ENCODE measurements around the gene ITGA2B.
"Not testable (repeated sequence)": the region's sequence is repeated elsewhere in the genome, so short reads cannot be mapped to it uniquely, and the experiment has no call there.

Gene ITGA2B

DNA sequence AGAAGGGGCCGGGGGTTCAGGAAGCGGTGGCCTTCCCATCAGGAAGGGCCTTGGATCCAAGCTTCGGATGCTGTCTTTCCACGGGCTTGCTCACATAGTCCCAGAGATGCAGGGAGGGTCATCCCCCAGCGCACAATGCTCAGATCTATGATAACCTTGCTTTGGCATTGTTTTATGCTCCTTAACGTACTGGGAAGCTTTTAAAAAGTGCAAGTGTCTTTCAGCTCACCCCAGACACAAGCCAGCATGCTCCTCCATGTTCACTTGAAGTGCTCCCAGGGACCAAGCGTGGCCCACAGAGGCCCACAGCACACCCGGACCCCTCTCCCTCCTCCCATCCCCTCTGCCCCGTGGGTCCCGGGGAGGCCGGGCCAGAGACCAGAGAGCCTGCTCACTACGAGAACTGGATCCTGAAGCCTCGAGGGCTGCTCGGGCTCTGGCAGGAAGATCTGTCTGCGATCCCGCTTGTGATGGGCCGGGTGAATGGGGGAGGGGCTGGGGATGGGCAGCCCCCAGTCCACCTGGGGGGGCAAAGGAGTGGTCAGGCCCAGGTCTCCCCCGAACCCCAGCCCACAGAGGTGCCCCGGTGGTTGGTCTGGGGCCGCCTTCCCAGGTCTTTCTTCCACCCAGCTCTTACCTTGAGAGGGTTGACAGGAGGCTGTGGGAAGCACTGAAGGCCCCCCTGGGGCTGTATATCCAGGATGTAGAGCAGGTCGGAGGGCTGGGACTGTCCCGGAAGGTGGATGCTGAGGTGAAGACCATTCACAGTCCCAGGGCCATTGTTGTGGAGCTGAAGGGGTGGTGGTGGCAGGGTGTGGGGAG lies 14.0 kb downstream of the ITGA2B start:
- H3K9me3 Mint-ChIP-seq = no peaks in the 10 kb centered on the region
- H3K27me3 Mint-ChIP-seq = peaks cover 33% of the 10 kb centered on the region
- ATAC-seq (replicated peaks; ENCODE audit: extremely low read depth, poor library complexity, severe bottlenecking) (no peak), DNase-seq (ENCODE audit: low spot score in 2 of 2) (no peak)
- H3K4me3 Mint-ChIP-seq = no peak overlapping the region
- H3K27ac Mint-ChIP-seq (ENCODE audit: low read depth) = no peak overlapping the region
- H3K4me1 Mint-ChIP-seq = no peaks in the 10 kb centered on the region
- H3K36me3 Mint-ChIP-seq (ENCODE audit: insufficient read depth) = peaks cover 2% of the 10 kb centered on the region

DNA sequence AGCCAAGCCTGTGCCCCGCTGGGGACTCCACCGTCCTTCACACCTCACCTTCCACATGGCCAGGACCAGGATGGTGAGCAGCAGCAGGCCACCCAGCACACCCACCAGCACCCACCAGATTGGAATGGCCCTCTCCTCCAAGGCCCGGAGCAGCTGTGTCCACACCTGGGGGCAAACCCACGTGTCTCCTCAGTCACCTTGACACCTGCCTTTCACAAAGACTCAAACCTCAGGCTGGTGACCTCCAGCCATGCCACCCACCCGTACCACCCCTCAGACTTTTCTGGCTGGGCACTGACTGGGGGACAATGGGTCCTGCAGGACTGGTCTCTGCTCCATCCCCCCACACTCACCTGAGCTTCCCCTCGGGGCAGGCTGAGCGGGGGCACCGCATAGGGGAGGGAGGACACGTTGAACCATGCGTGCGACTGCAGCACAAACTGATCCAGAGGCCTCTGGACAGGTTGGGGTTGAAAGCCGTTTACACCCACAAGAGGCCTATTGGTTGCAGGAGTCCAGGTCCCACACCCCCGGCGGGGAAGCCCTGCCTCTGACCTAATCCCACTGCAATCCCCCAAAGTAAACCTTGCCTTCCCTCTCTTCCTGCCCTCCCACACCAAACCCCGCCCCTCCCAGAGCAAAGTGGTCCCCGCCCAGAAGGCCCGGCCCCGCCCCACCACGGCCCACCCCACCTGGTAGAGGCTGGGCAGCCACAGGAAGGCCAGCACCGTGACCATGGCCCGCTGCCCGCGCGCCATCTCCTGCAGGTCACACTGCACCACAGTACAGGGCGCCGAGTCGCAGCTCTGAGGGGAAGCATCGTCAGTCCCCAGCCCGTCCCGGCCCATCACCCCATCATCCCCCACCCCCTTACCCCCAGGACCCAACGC lies 14.9 kb downstream of the ITGA2B start:
- no peak for DNase-seq (ENCODE audit: low spot score in 2 of 2)
- Mint-ChIP-seq H3K4me3 (no peak overlapping the region), H3K9me3 (no peaks in the 10 kb centered on the region), H3K27me3 (peaks cover 33% of the 10 kb centered on the region), H3K36me3 (ENCODE audit: insufficient read depth) (no peaks in the 10 kb centered on the region), H3K27ac (ENCODE audit: low read depth) (no peak overlapping the region), H3K4me1 (no peaks in the 10 kb centered on the region)
- no peak for ATAC-seq (replicated peaks; ENCODE audit: extremely low read depth, poor library complexity, severe bottlenecking)

- ATAC-seq (replicated peaks; ENCODE audit: extremely low read depth, poor library complexity, severe bottlenecking) = no peak
- no peak overlapping the region for H3K4me3 Mint-ChIP-seq
Observed at GRCh38 chr17:44372036-44372435, 17.4 kb downstream of the ITGA2B start.

DNA sequence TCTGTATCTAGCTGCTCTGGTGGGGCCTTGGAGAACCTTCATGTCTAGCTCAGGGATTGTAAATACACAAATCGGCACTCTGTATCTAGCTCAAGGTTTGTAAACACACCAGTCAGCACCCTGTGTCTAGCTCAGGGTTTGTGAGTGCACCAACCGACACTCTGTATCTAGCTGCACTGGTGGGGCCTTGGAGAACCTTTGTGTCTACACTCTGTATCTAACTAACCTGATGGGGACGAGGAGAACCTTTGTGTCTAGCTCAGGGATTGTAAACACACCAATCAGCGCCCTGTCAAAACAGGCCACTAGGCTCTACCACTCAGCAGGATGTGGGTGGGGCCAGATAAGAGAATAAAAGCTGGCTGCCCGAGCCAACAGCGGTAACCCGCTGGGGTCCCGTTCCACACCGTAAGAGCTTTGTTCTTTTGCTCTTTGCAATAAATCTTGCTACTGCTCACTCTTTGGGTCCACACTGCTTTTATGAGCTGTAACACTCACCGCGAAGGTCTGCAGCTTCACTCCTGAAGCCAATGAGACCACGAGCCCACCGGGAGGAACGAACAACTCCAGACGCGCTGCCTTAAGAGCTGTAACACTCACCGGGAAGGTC lies 19.9 kb downstream of the ITGA2B start:
- H3K4me1 Mint-ChIP-seq; H3K9me3 Mint-ChIP-seq; H3K27ac Mint-ChIP-seq (ENCODE audit: low read depth); H3K36me3 Mint-ChIP-seq (ENCODE audit: insufficient read depth); ATAC-seq (replicated peaks; ENCODE audit: extremely low read depth, poor library complexity, severe bottlenecking); DNase-seq (ENCODE audit: low spot score in 2 of 2): not testable (repeated sequence)
- H3K4me3 Mint-ChIP-seq = peak overlapping the region; percentile 27
- H3K27me3 Mint-ChIP-seq = peaks cover 67% of the 10 kb centered on the region

More at GRCh38 chr17:44372036-44372435, 17.4 kb downstream of the ITGA2B start:
- H3K27ac Mint-ChIP-seq (ENCODE audit: low read depth) = no peak overlapping the region
- no peaks in the 10 kb centered on the region for H3K9me3 Mint-ChIP-seq
- peaks cover 48% of the 10 kb centered on the region for H3K27me3 Mint-ChIP-seq
- DNase-seq (ENCODE audit: low spot score in 2 of 2) = no peak
- no peaks in the 10 kb centered on the region for H3K36me3 Mint-ChIP-seq (ENCODE audit: insufficient read depth)
- no peaks in the 10 kb centered on the region for H3K4me1 Mint-ChIP-seq

DNA sequence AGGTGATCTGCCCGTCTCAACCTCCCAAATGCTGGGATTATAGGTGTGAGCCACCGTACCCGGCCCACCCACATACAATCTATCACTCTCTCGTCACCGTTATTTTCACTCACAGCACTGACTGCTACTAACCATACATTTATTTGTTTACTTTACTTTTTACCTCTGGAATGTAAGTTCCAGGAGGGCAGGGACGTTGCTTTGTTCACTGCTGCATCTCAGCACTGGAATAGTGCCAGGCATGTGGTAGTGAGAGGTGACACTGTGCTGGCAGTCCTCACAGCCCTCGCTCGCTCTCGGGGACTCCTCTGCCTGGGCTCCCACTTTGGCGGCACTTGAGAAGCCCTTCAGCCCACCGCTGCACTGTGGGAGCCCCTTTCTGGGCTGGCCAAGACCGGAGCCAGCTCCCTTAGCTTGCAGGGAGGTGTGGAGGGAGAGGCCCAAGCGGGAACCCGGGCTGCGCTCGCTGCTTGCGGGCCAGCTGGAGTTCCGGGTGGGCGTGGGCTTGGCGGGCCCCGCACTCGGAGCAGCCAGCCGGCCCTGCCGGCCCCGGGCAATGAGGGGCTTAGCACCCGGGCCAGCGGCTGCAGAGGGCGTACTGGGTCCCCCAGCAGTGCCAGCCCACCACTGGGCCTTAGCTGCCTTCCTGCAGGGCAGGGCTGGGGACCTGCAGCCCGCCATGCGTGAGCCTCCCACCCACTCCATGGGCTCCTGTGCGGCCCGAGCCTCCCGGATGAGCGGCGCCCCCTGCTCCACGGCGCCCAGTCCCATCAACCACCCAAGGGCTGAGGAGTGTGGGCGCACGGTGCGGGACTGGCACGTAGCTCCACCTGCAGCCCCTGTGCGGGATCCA lies 20.8 kb downstream of the ITGA2B start:
- H3K4me3 Mint-ChIP-seq; H3K9me3 Mint-ChIP-seq; DNase-seq (ENCODE audit: low spot score in 2 of 2); H3K4me1 Mint-ChIP-seq; H3K27ac Mint-ChIP-seq (ENCODE audit: low read depth); H3K36me3 Mint-ChIP-seq (ENCODE audit: insufficient read depth); ATAC-seq (replicated peaks; ENCODE audit: extremely low read depth, poor library complexity, severe bottlenecking): not testable (repeated sequence)
- peaks cover 69% of the 10 kb centered on the region for H3K27me3 Mint-ChIP-seq

DNA sequence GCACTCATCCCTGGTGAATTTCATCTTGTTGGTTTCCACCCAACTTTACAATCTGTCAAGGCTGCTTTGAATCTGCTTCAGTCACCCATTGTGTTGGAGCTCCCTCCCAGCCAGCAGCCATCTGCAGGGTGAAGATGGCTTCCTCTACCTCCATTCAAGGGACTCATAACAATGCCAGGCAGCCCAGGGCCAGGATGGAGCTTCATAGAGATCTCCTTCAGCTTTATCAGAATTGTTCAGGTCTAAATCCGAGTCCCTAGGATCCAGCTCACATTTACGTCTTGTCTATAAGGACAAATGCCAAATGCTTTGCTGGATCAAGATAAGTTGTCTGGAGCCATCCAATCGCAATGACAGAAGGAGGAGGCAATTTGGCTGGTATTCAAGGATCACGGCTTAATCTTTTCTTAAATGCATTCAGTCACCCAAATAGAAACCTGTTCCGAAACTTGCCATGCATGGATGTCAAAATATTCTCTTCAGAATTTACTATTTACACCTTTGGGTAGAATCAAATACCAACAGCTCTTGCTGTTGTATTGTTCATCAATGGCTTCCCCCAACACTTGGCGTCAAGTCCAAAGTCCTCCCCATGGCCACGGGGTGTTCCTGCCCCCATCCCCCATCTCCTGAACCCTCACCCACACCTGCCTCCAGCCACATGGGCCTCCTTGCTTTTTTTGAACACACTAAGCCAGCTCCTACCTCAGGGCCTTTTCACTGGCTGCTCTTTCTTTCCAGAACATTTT lies 22.0 kb downstream of the ITGA2B start:
- no peak for ATAC-seq (replicated peaks; ENCODE audit: extremely low read depth, poor library complexity, severe bottlenecking)

DNA sequence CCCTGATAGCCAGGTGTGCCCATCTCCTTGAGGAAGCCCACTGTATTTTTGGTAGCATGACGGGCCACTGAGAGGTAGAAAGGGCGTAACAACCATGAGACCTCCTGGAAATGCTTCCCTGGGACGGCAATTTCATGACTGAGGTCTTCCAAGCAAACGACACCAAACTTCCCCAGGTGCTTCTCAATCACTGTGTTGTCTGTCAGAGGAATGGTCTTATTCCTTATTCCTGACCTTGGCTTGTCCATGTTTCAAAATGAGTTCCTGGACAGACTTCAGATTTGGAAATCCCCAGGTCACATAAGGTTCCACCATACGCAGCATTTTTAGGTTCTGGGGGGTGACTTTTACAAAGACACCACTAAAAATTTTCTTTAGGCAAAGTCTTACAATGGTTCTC lies 24.4 kb downstream of the ITGA2B start:
- Mint-ChIP-seq H3K27me3 (peaks cover 51% of the 10 kb centered on the region), H3K4me3 (peak overlapping the region; percentile 71)
- H3K9me3 Mint-ChIP-seq; H3K4me1 Mint-ChIP-seq; H3K27ac Mint-ChIP-seq (ENCODE audit: low read depth); ATAC-seq (replicated peaks; ENCODE audit: extremely low read depth, poor library complexity, severe bottlenecking); DNase-seq (ENCODE audit: low spot score in 2 of 2); H3K36me3 Mint-ChIP-seq (ENCODE audit: insufficient read depth): not testable (repeated sequence)

More for the DNA sequence above, 22.0 kb downstream of the ITGA2B start:
- Mint-ChIP-seq H3K27ac (ENCODE audit: low read depth) (no peak overlapping the region), H3K27me3 (peaks cover 60% of the 10 kb centered on the region), H3K9me3 (no peaks in the 10 kb centered on the region), H3K4me1 (no peaks in the 10 kb centered on the region), H3K4me3 (no peak overlapping the region), H3K36me3 (ENCODE audit: insufficient read depth) (no peaks in the 10 kb centered on the region)
- no peak for DNase-seq (ENCODE audit: low spot score in 2 of 2)

DNA sequence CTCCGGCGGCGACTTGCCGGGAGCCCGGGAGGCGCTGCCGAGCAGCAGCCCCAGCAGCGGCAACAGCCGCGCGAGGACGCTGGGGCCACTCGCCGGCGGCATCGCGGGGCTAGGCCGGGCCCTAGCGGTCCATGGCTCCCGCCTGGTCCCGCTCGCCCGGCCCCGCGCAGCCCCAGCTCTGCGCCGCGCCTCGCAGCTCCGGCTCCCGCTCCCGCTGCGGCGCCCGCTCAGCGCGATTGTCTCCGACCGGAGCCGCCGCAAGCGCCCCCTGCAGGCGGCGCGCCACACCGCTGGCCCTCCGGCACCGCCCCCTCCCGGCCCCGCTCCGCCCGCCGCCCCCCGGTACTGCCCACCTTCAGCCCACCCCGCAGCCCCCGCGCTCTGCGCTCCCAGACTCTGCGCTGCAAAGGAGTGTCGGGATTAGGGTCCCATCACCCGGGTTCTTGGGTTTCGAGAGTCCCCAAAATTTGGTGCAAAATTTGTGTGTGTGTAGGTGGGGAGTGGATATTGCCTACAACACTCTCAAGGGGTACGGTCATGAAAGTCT lies 25.8 kb downstream of the ITGA2B start, which contains the start of gene FAM171A2:
TSS of gene FAM171A2 (minus strand) at position 241 of the 547 bp plus-strand sequence. CDS start at position 102, 139 bp downstream.
- peak within 1 kb of the TSS; percentile 71 for H3K4me3 Mint-ChIP-seq
- H3K27ac Mint-ChIP-seq (ENCODE audit: low read depth) = no peak within 1 kb of the TSS
- peaks cover 51% of the 10 kb centered on the region for H3K27me3 Mint-ChIP-seq
- peak; percentile 33 to 58 for DNase-seq (ENCODE audit: low spot score in 2 of 2)
- H3K9me3 Mint-ChIP-seq = no peaks in the 10 kb centered on the region
- H3K4me1 Mint-ChIP-seq = no peaks in the 10 kb centered on the region
- peak; percentile 78 for ATAC-seq (replicated peaks; ENCODE audit: extremely low read depth, poor library complexity, severe bottlenecking)
- peaks cover 2% of the 10 kb centered on the region for H3K36me3 Mint-ChIP-seq (ENCODE audit: insufficient read depth)

GRCh38 chr17:44362949-44363612 lies 26.4 kb downstream of the ITGA2B start:
- H3K4me1 Mint-ChIP-seq = no peaks in the 10 kb centered on the region
- H3K9me3 Mint-ChIP-seq = no peaks in the 10 kb centered on the region
- H3K27ac Mint-ChIP-seq (ENCODE audit: low read depth) = no peak overlapping the region
- H3K27me3 Mint-ChIP-seq = peaks cover 46% of the 10 kb centered on the region
- ATAC-seq (replicated peaks; ENCODE audit: extremely low read depth, poor library complexity, severe bottlenecking) = peak; percentile 39
- DNase-seq (ENCODE audit: low spot score in 2 of 2) = no peak
- peaks cover 2% of the 10 kb centered on the region for H3K36me3 Mint-ChIP-seq (ENCODE audit: insufficient read depth)
- H3K4me3 Mint-ChIP-seq = peak overlapping the region; percentile 65

DNA sequence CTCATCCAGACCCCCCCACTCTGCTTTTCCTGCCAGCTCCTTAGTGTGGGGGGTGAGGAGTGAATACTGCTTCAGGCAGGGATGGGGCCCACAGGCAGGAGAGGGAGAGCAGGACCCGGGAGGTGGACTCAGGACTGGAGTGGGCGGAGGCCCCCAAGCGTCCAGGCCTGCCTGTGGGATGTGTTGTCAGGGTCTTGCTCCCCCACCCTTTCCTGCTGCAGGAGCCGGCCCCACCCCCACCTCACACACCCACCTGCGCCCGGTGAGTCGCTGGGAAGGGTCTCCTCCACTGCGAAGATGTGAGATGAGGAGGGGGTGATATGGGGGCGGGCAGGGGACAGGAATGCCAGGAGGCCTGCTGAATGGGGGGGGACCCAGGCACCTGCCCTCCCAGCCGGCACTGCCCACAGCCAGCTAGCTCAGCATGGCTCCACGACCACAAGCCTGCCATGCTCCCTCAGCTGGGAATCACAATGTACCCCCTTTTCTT lies 26.9 kb downstream of the ITGA2B start:
- H3K27me3 Mint-ChIP-seq = peaks cover 40% of the 10 kb centered on the region
- no peak for ATAC-seq (replicated peaks; ENCODE audit: extremely low read depth, poor library complexity, severe bottlenecking)
- no peaks in the 10 kb centered on the region for H3K4me1 Mint-ChIP-seq
- no peak overlapping the region for H3K27ac Mint-ChIP-seq (ENCODE audit: low read depth)
- DNase-seq (ENCODE audit: low spot score in 2 of 2) = no peak
- peaks cover 2% of the 10 kb centered on the region for H3K36me3 Mint-ChIP-seq (ENCODE audit: insufficient read depth)
- H3K4me3 Mint-ChIP-seq = peak overlapping the region; percentile 65
- no peaks in the 10 kb centered on the region for H3K9me3 Mint-ChIP-seq

Measured in central memory CD8-positive, alpha-beta T cell (primary cell).